ENCODE measurements around the gene TPCN2.

GRCh38 chr11:69100454-69101114 is 51.9 kb downstream of the TPCN2 start:
- TF ChIP-seq REST (IDR thresholded peaks at IDR 0.05; ENCODE audit: insufficient read depth in 1 of 2, low read depth in 2 of 2, low read length in 1 of 2): no peak
- no peak for TF ChIP-seq CTCF (IDR thresholded peaks at IDR 0.05)
- TF ChIP-seq TCF7L2 (IDR thresholded peaks at IDR 0.05; ENCODE audit: low read depth, low read length): no peak
- no peak for TF ChIP-seq POLR2AphosphoS5 (IDR thresholded peaks at IDR 0.05; ENCODE audit: low read depth, low read length)
